H1 (cell line): Measurements from ENCODE around the gene SIX5. TPM values are rescaled to one million over a fixed set of nuclear protein-coding genes. Genes with fewer than 3 reads are reported as not detected.

ENCODE experiments used
- CTCF ChIA-PET: fragments of 300-600 bp; sonication (Branson Sonifier 250); formaldehyde crosslinking; loops from one replicate; lab custom pipeline; 2021; ENCODE audit not compliant: partially characterized antibody; lab: Charles Lee
- POLR2A ChIA-PET: fragments of 300-600 bp; sonication (Branson Sonifier 250); formaldehyde crosslinking; loops from one replicate; lab custom pipeline; 2021; ENCODE audit warnings: inconsistent platforms; ENCODE audit not compliant: partially characterized antibody; lab: Charles Lee
- DNase-seq, 2 experiments: peaks; one replicate each; pipeline versions ENCODE4 v3.0.0 to v3.0.0-alpha.2; 2010 to 2022; ENCODE audit warnings: low spot score in 2 of 2, low read depth in 1 of 2, mixed read lengths in 1 of 2
- FAIRE-seq: peaks from 2 replicates; lab custom pipeline; 2011; peaks lifted over from hg19 to GRCh38; lab: Jason Lieb, UNC
- H2AFZ ChIP-seq: 2 replicates; pipeline ENCODE4 v1.8.1; 2012; ENCODE audit warnings: low read length, inconsistent platforms
- H2AK5ac ChIP-seq: 2 replicates; pipeline ENCODE4 v1.6.1; 2013; ENCODE audit warnings: low read depth, low read length
- H2BK120ac ChIP-seq: replicated peaks from 2 replicates; pipeline ENCODE3; 2013; ENCODE audit warnings: low read depth, low read length, inconsistent platforms
- H2BK12ac ChIP-seq: 2 replicates; pipeline ENCODE4 v1.6.1; 2013; ENCODE audit warnings: low read depth, low read length
- H2BK15ac ChIP-seq: 2 replicates; pipeline ENCODE4 v1.6.1; 2013; ENCODE audit warnings: low read length
- H2BK20ac ChIP-seq: 2 replicates; pipeline ENCODE4 v1.6.1; 2013; ENCODE audit warnings: low read length
- H2BK5ac ChIP-seq: 2 replicates; pipeline ENCODE4 v1.6.1; 2013; ENCODE audit warnings: low read depth, low read length
- H3K14ac ChIP-seq: 2 replicates; pipeline ENCODE4 v1.6.1; 2013; ENCODE audit warnings: inconsistent platforms; ENCODE audit not compliant: insufficient read length
- H3K18ac ChIP-seq: 2 replicates; pipeline ENCODE4 v1.6.1; 2013; ENCODE audit warnings: low read length; ENCODE audit errors: extremely low read depth
- H3K23ac ChIP-seq: 2 replicates; pipeline ENCODE4 v1.6.1; 2013; ENCODE audit warnings: inconsistent platforms; ENCODE audit not compliant: insufficient read length
- H3K23me2 ChIP-seq: 2 replicates; pipeline ENCODE4 v1.6.1; 2013; ENCODE audit warnings: low read depth, low read length
- H3K27ac ChIP-seq: 2 replicates; pipeline ENCODE4 v1.6.1; 2011; ENCODE audit warnings: low read depth, low read length, inconsistent platforms
- H3K27me3 ChIP-seq, 4 experiments: replicated peaks in 1 of 4; 1 replicate in 1 of 4; 2 replicates in 3 of 4; pipeline versions ENCODE4 v1.6.1 to v1.8.1; 2011 to 2013; ENCODE audit warnings: low read length in 3 of 4, mild to moderate bottlenecking in 3 of 4, inconsistent platforms in 2 of 4, mixed read lengths in 2 of 4, moderate library complexity in 1 of 4; ENCODE audit not compliant: control insufficient read depth in 3 of 4, insufficient read depth in 3 of 4; ENCODE audit errors: extremely low read depth in 1 of 4
- H3K36me3 ChIP-seq, 4 experiments: 2 replicates each; pipeline versions ENCODE4 v1.6.1 to v1.8.1; 2011 to 2013; ENCODE audit warnings: mild to moderate bottlenecking in 4 of 4, low read length in 3 of 4, moderate library complexity in 2 of 4, control low read depth in 1 of 4, inconsistent platforms in 1 of 4; ENCODE audit not compliant: insufficient read depth in 4 of 4, control insufficient read depth in 2 of 4
- H3K4ac ChIP-seq: replicated peaks from 2 replicates; pipeline ENCODE3; 2013; ENCODE audit warnings: low read length, low read depth, mixed read lengths, inconsistent platforms; ENCODE audit not compliant: insufficient read length
- H3K4me1 ChIP-seq, 4 experiments: replicated peaks in 1 of 4; 1 replicate in 1 of 4; 2 replicates in 3 of 4; pipeline versions ENCODE4 v1.6.1 to v1.8.1; 2011 to 2013; ENCODE audit warnings: low read length in 3 of 4, inconsistent platforms in 2 of 4, mixed read lengths in 1 of 4; ENCODE audit not compliant: insufficient read depth in 4 of 4, control insufficient read depth in 3 of 4
- H3K4me2 ChIP-seq, 2 experiments: 2 replicates each; pipeline versions ENCODE4 v1.6.1 to v1.8.1; 2011 to 2013; ENCODE audit warnings: low read depth in 2 of 2, low read length in 2 of 2, control low read depth in 1 of 2, inconsistent platforms in 1 of 2, mild to moderate bottlenecking in 1 of 2; ENCODE audit not compliant: insufficient read depth in 1 of 2
- H3K4me3 ChIP-seq, 4 experiments: fragments of 200-600, 300-600 bp in 1 of 4; sonication (generic), shearing (Covaris generic), sonication (Bioruptor Twin) in 1 of 4; 2 replicates each; pipeline versions ENCODE4 v1.5.1 to v1.8.1; 2011 to 2016; ENCODE audit warnings: low read length in 4 of 4, low read depth in 3 of 4, control low read depth in 2 of 4, inconsistent platforms in 2 of 4, mild to moderate bottlenecking in 2 of 4, mixed read lengths in 1 of 4, moderate library complexity in 1 of 4; ENCODE audit not compliant: insufficient read depth in 2 of 4; ENCODE audit errors: extremely low read depth in 1 of 4
- H3K56ac ChIP-seq: replicated peaks from 2 replicates; pipeline ENCODE3; 2013; ENCODE audit warnings: low read depth, mild to moderate bottlenecking, mixed read lengths, low read length, inconsistent platforms; ENCODE audit not compliant: insufficient read length
- H3K79me1 ChIP-seq: 2 replicates; pipeline ENCODE4 v1.6.1; 2013; ENCODE audit warnings: low read depth, low read length, control low read depth
- H3K79me2 ChIP-seq, 2 experiments: 2 replicates each; pipeline versions ENCODE4 v1.6.1 to v1.8.1; 2012 to 2013; ENCODE audit warnings: low read length in 2 of 2, mild to moderate bottlenecking in 2 of 2, inconsistent platforms in 1 of 2; ENCODE audit not compliant: insufficient read depth in 2 of 2, control insufficient read depth in 1 of 2
- H3K9ac ChIP-seq, 4 experiments: replicated peaks in 1 of 4; 1 replicate in 1 of 4; 2 replicates in 3 of 4; pipeline versions ENCODE4 v1.6.1 to v1.8.1; 2011 to 2013; ENCODE audit warnings: low read depth in 3 of 4, low read length in 3 of 4, control low read depth in 2 of 4, mild to moderate bottlenecking in 2 of 4, moderate library complexity in 2 of 4, inconsistent platforms in 1 of 4; ENCODE audit errors: extremely low read depth in 1 of 4
- H3K9me3 ChIP-seq, 2 experiments: 2 replicates each; pipeline versions ENCODE4 v1.6.1 to v1.8.1; 2012 to 2013; ENCODE audit warnings: mild to moderate bottlenecking in 2 of 2, moderate library complexity in 2 of 2, control low read depth in 1 of 2, inconsistent platforms in 1 of 2, low read depth in 1 of 2, low read length in 1 of 2, mixed read lengths in 1 of 2; ENCODE audit not compliant: insufficient read depth in 2 of 2
- H4K20me1 ChIP-seq, 2 experiments: replicated peaks in 1 of 2; 2 replicates each; pipeline versions ENCODE3 to v1.8.1; 2011 to 2013; ENCODE audit warnings: inconsistent platforms in 2 of 2, low read length in 2 of 2, mild to moderate bottlenecking in 1 of 2; ENCODE audit not compliant: insufficient read depth in 2 of 2, control insufficient read depth in 1 of 2
- H4K5ac ChIP-seq: 2 replicates; pipeline ENCODE4 v1.6.1; 2013; ENCODE audit warnings: low read length, low read depth, mixed read lengths, inconsistent platforms; ENCODE audit not compliant: insufficient read length
- H4K8ac ChIP-seq: 2 replicates; pipeline ENCODE4 v1.8.0; 2013; ENCODE audit warnings: mild to moderate bottlenecking, moderate library complexity, low read length, inconsistent platforms; ENCODE audit not compliant: insufficient read depth; ENCODE audit errors: extremely low read depth
- H4K91ac ChIP-seq: replicated peaks from 2 replicates; pipeline ENCODE3; 2013; ENCODE audit warnings: low read length, mixed read lengths, inconsistent platforms; ENCODE audit not compliant: insufficient read length
- CBX5 ChIP-seq: fragments of 300-800, 300-1000 bp; sonication (generic); IDR thresholded peaks from 2 replicates; pipeline ENCODE4 v1.7.1; 2016; ENCODE audit warnings: antibody characterized with exemption, low read length, low read depth
- EP300 ChIP-seq, 2 experiments: IDR thresholded peaks; 1 replicate in 1 of 2; 2 replicates in 1 of 2; pipeline ENCODE4 v1.6.1; 2011 to 2012; ENCODE audit warnings: low read depth in 2 of 2, low read length in 2 of 2, mild to moderate bottlenecking in 2 of 2, borderline replicate concordance in 1 of 2, inconsistent platforms in 1 of 2, moderate library complexity in 1 of 2
- GTF2F1 ChIP-seq: IDR thresholded peaks from 2 replicates; pipeline ENCODE4 v1.6.1; 2012; ENCODE audit warnings: low read depth, low read length, improper control_type of control experiment, borderline replicate concordance
- JUN ChIP-seq: IDR thresholded peaks from 2 replicates; pipeline ENCODE4 v1.6.1; 2011; ENCODE audit warnings: low read depth, mild to moderate bottlenecking, improper control_type of control experiment, low read length
- MAFK ChIP-seq: IDR thresholded peaks from 2 replicates; pipeline ENCODE4 v1.6.1; 2012; ENCODE audit warnings: low read depth, mild to moderate bottlenecking, improper control_type of control experiment, low read length
- POLR2A ChIP-seq, 2 experiments: IDR thresholded peaks; 1 replicate in 1 of 2; 2 replicates in 1 of 2; pipeline ENCODE4 v1.6.1; 2011; ENCODE audit warnings: low read depth in 2 of 2, low read length in 2 of 2, mild to moderate bottlenecking in 2 of 2; ENCODE audit errors: control extremely low read depth in 1 of 2
- SIN3A ChIP-seq, 2 experiments: IDR thresholded peaks in 1 of 2; conservative IDR thresholded peaks in 1 of 2; 2 replicates each; pipeline ENCODE4 v1.6.1; 2011 to 2012; ENCODE audit warnings: low read length in 2 of 2, improper control_type of control experiment in 1 of 2, low read depth in 1 of 2, mild to moderate bottlenecking in 1 of 2
- SIRT6 ChIP-seq: IDR thresholded peaks from one replicate; pipeline ENCODE4 v1.7.1; 2012; ENCODE audit warnings: low read length, inconsistent platforms
- SP1 ChIP-seq: IDR thresholded peaks from 2 replicates; pipeline ENCODE4 v1.6.1; 2011; ENCODE audit warnings: low read depth, low read length
- WGBS, 2 experiments: shearing (Covaris generic) in 1 of 2; methylation state at CpG; one replicate each; pipeline versions ENCODE4 v1.1.6 to v1.1.7; 2013 to 2015; ENCODE audit warnings: low lambda C conversion rate in 2 of 2, mixed read lengths in 2 of 2, inconsistent platforms in 1 of 2, low coverage in 1 of 2, missing lambda C conversion rate in 1 of 2; ENCODE audit not compliant: insufficient replicate concordance in 2 of 2, insufficient coverage in 1 of 2, insufficient read length in 1 of 2; ENCODE audit errors: extremely low coverage in 1 of 2, missing lambda C conversion rate in 1 of 2; 5-methylcytosine and 5-hydroxymethylcytosine counted together
- polyA plus RNA-seq, 7 experiments: library from polyadenylated mRNA; depleted of rRNA in 3 of 7; stranded (reverse) in 5 of 7; unstranded in 2 of 7; fragments of >200 nt in 5 of 7; fragments of 200-250 nt in 2 of 7; gene quantifications; 1 replicate in 5 of 7; 2 replicates in 1 of 7; 4 replicates in 1 of 7; pipeline versions ENCODE4 v1.2.1 to v1.2.3, GENCODE V29; 2011 to 2013; ENCODE audit warnings: missing spikeins in 2 of 7, mixed read lengths in 2 of 7
- total RNA-seq: library from RNA; stranded (reverse); fragmentation: NEBNext Ultra II Directional; extraction: Animal tissue kit (Norgen Biotek cat#: 25700); gene quantifications from 2 replicates; pipeline ENCODE4 v1.2.1, GENCODE V29; 2021
- TF ChIP-seq, protein P1 (sequence below), 3 experiments: IDR thresholded peaks; 1 replicate in 2 of 3; 2 replicates in 1 of 3; pipeline versions ENCODE4 v1.5.1 to v1.6.1; 2011; ENCODE audit warnings: low read length in 3 of 3, mild to moderate bottlenecking in 3 of 3, inconsistent platforms in 2 of 3, low read depth in 1 of 3, moderate library complexity in 1 of 3; ENCODE audit not compliant: insufficient read depth in 1 of 3; ENCODE audit errors: control extremely low read depth in 1 of 3

The SIX5 gene
- total and polyA plus RNA-seq, 2 of the 8 experiments (the other 6 are each of a cell fraction or from before 2014, with no cell fraction given) = 20.9 to 24.2 TPM

DNA sequence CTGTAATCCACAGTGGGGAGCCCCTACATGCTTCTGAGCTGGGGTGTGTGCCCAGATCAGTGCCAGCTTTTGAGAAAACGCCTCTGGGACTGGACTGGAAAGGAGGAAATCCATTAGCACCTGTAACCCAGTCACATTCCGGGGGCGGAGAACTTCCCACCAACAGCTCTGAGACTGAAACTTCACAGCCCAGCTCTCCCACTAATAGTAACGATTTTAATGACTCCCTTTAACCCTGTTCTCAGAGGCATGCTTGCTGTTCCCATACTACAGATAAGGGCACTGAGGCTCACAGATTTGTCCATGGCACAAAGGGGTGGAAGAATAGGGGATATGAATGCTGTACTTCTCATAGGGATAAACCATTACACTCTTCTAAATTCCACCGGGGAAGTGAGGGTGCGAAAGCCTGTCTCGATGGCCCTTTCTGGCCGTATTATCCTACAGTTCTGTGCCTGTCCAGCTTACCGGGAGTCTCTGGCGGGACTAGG, 39.2 kb downstream of the SIX5 start:
- peak overlapping the region; percentile 85 to 99 (median 90) for H3K4me3 ChIP-seq
- H2AK5ac ChIP-seq = no peak overlapping the region
- peaks cover 4% of the 10 kb centered on the region; the same call in 1 of the 2 replicates for H3K23me2 ChIP-seq
- no peak overlapping the region for H2AFZ ChIP-seq
- ChIA-PET CTCF (interaction anchor here (0.7 to 2.5 kb wide), 7 partner anchors 10 to 88 kb away, joined by 3 to 9 read pairs (median 5); no protein-coding TSS in a partner anchor), POLR2A (interaction anchor here (0.7 to 9.1 kb wide), 9 partner anchors 8 to 140 kb away, joined by 3 to 113 read pairs (median 4); partner anchors contain the start of genes QPCTL, SIX5 and SNRPD2)
- no peak overlapping the region for H3K23ac ChIP-seq
- no peaks in the 10 kb centered on the region; a peak in 1 of 7 replicates for H3K27me3 ChIP-seq
- FAIRE-seq (no peak), DNase-seq (peak in 1 of 2 experiments; percentile 51)
- H2BK12ac ChIP-seq = no peak overlapping the region
- H3K79me1 ChIP-seq = peaks cover 9% of the 10 kb centered on the region
- H2BK20ac ChIP-seq = no peak overlapping the region
- H3K9me3 ChIP-seq = no peaks in the 10 kb centered on the region
- H3K18ac ChIP-seq = 0 out of 2 replicates have a peak overlapping the region, but pooled peaks have one; percentile 62
- no peak overlapping the region for H3K56ac ChIP-seq
- peaks cover 3 to 50% of the 10 kb centered on the region in 2 experiments; a peak in 2 of 4 replicates for H3K79me2 ChIP-seq
- no peak overlapping the region for H3K4ac ChIP-seq
- H4K8ac ChIP-seq = no peak overlapping the region
- H2BK120ac ChIP-seq = no peak overlapping the region
- no peak overlapping the region for H2BK5ac ChIP-seq
- no peak overlapping the region for H2BK15ac ChIP-seq
- peaks cover 0 to 1% of the 10 kb centered on the region in 2 experiments for H4K20me1 ChIP-seq
- no peak overlapping the region for H3K14ac ChIP-seq
- H4K91ac ChIP-seq = no peak overlapping the region
- peak overlapping the region; percentile 44; the same call in 1 of the 2 replicates for H3K27ac ChIP-seq
- H4K5ac ChIP-seq = no peak overlapping the region
- peaks cover 0 to 4% (median 3%) of the 10 kb centered on the region in 4 experiments; a peak in 5 of 7 replicates for H3K4me1 ChIP-seq
- peak overlapping the region; percentile 63 to 91 (median 74) for H3K9ac ChIP-seq
- 17% methylated on average over 10 of the region's 10 CpGs; no CpG with 5 or more reads in 1 of the 2 experiments for WGBS, 2 experiments
- H3K4me2 ChIP-seq = peak overlapping the region; percentile 78 to 95
- no peaks in the 10 kb centered on the region for H3K36me3 ChIP-seq
- no peak for TF ChIP-seq POLR2A (IDR thresholded peaks at IDR 0.05; ENCODE audit: control extremely low read depth in 1 of 2, low read depth in 2 of 2, low read length in 2 of 2)
- TF ChIP-seq SIRT6 = no peak
- TF ChIP-seq, protein P1, sequence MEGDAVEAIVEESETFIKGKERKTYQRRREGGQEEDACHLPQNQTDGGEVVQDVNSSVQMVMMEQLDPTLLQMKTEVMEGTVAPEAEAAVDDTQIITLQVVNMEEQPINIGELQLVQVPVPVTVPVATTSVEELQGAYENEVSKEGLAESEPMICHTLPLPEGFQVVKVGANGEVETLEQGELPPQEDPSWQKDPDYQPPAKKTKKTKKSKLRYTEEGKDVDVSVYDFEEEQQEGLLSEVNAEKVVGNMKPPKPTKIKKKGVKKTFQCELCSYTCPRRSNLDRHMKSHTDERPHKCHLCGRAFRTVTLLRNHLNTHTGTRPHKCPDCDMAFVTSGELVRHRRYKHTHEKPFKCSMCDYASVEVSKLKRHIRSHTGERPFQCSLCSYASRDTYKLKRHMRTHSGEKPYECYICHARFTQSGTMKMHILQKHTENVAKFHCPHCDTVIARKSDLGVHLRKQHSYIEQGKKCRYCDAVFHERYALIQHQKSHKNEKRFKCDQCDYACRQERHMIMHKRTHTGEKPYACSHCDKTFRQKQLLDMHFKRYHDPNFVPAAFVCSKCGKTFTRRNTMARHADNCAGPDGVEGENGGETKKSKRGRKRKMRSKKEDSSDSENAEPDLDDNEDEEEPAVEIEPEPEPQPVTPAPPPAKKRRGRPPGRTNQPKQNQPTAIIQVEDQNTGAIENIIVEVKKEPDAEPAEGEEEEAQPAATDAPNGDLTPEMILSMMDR (IDR thresholded peaks at IDR 0.05; ENCODE audit: control extremely low read depth in 1 of 3, insufficient read depth in 1 of 3, low read depth in 1 of 3, low read length in 3 of 3) = no peak
- no peak for TF ChIP-seq EP300 (IDR thresholded peaks at IDR 0.05; ENCODE audit: borderline replicate concordance in 1 of 2, low read depth in 2 of 2, low read length in 2 of 2)
- TF ChIP-seq SIN3A (conservative IDR thresholded peaks at IDR 0.05 in 1 of 2, IDR thresholded peaks at IDR 0.05 in 1 of 2; ENCODE audit: low read depth in 1 of 2, low read length in 2 of 2) = 0 out of 4 replicates have a peak, but pooled peaks of 1 of the 2 experiments have one; percentile 32
- no peak for TF ChIP-seq MAFK
- TF ChIP-seq GTF2F1 = no peak
- no peak for TF ChIP-seq CBX5
- TF ChIP-seq SP1 = no peak
- no peak for TF ChIP-seq JUN
